Measurements from ENCODE around the gene YKT6.
A peak's percentile ranks its signal among the peaks of the same experiment; 100 is the strongest.
"Not testable (repeated sequence)": the region's sequence is repeated elsewhere in the genome, so short reads cannot be mapped to it uniquely, and the experiment has no call there.

Gene YKT6

GRCh38 chr7:44200163-44200562, 615 bp upstream of the YKT6 start:
- H3K4me3 ChIP-seq (ENCODE audit: low read length); H3K9ac ChIP-seq (ENCODE audit: low read length); H3K9me3 ChIP-seq (ENCODE audit: control insufficient read depth, low read depth, low read length); H3K36me3 ChIP-seq (ENCODE audit: control insufficient read depth, low read depth, low read length); H3K27ac ChIP-seq (ENCODE audit: low read length); H3K4me1 ChIP-seq (ENCODE audit: control insufficient read depth, low read depth, low read length): not testable (repeated sequence)
- peaks cover 13% of the 10 kb centered on the region for H3K27me3 ChIP-seq (ENCODE audit: control insufficient read depth, insufficient read depth, low read length)

- Histone ChIP-seq H3K27me3 (ENCODE audit: control insufficient read depth, insufficient read depth, low read length) (peaks cover 13% of the 10 kb centered on the region), H3K27ac (ENCODE audit: low read length) (no peak overlapping the region)
Measured at GRCh38 chr7:44201813-44202212, 1.0 kb downstream of the YKT6 start.

GRCh38 chr7:44206008-44206407, 5.2 kb downstream of the YKT6 start:
- no peak overlapping the region for H3K27ac ChIP-seq (ENCODE audit: low read length)
- no peaks in the 10 kb centered on the region for H3K27me3 ChIP-seq (ENCODE audit: control insufficient read depth, insufficient read depth, low read length)
- no peaks in the 10 kb centered on the region for H3K9me3 ChIP-seq (ENCODE audit: control insufficient read depth, low read depth, low read length)
- H3K9ac ChIP-seq (ENCODE audit: low read length): no peak overlapping the region
- H3K4me3 ChIP-seq (ENCODE audit: low read length): no peak overlapping the region
- peaks cover 54% of the 10 kb centered on the region for H3K36me3 ChIP-seq (ENCODE audit: control insufficient read depth, low read depth, low read length)
- peaks cover 3% of the 10 kb centered on the region for H3K4me1 ChIP-seq (ENCODE audit: control insufficient read depth, low read depth, low read length)

More at GRCh38 chr7:44201813-44202212, 1.0 kb downstream of the YKT6 start:
- Histone ChIP-seq H3K4me3 (ENCODE audit: low read length) (peak overlapping the region; percentile 92), H3K4me1 (ENCODE audit: control insufficient read depth, low read depth, low read length) (peaks cover 3% of the 10 kb centered on the region), H3K9ac (ENCODE audit: low read length) (peak overlapping the region; percentile 74), H3K36me3 (ENCODE audit: control insufficient read depth, low read depth, low read length) (peaks cover 20% of the 10 kb centered on the region), H3K9me3 (ENCODE audit: control insufficient read depth, low read depth, low read length) (no peaks in the 10 kb centered on the region)

GRCh38 chr7:44208085-44208484, 7.3 kb downstream of the YKT6 start:
- no peaks in the 10 kb centered on the region for H3K4me1 ChIP-seq (ENCODE audit: control insufficient read depth, low read depth, low read length)
- H3K27ac ChIP-seq (ENCODE audit: low read length): no peak overlapping the region
- H3K9me3 ChIP-seq (ENCODE audit: control insufficient read depth, low read depth, low read length): no peaks in the 10 kb centered on the region
- no peak overlapping the region for H3K9ac ChIP-seq (ENCODE audit: low read length)
- peaks cover 67% of the 10 kb centered on the region for H3K36me3 ChIP-seq (ENCODE audit: control insufficient read depth, low read depth, low read length)
- no peak overlapping the region for H3K4me3 ChIP-seq (ENCODE audit: low read length)
- H3K27me3 ChIP-seq (ENCODE audit: control insufficient read depth, insufficient read depth, low read length): no peaks in the 10 kb centered on the region

GRCh38 chr7:44210107-44210506, 9.3 kb downstream of the YKT6 start:
- H3K27ac ChIP-seq (ENCODE audit: low read length): no peak overlapping the region
- no peak overlapping the region for H3K9ac ChIP-seq (ENCODE audit: low read length)
- peaks cover 66% of the 10 kb centered on the region for H3K36me3 ChIP-seq (ENCODE audit: control insufficient read depth, low read depth, low read length)
- no peaks in the 10 kb centered on the region for H3K27me3 ChIP-seq (ENCODE audit: control insufficient read depth, insufficient read depth, low read length)
- peaks cover 12% of the 10 kb centered on the region for H3K4me1 ChIP-seq (ENCODE audit: control insufficient read depth, low read depth, low read length)
- no peak overlapping the region for H3K4me3 ChIP-seq (ENCODE audit: low read length)
- no peaks in the 10 kb centered on the region for H3K9me3 ChIP-seq (ENCODE audit: control insufficient read depth, low read depth, low read length)

GRCh38 chr7:44211126-44211675, 10.4 kb downstream of the YKT6 start:
- no peak overlapping the region for H3K4me3 ChIP-seq (ENCODE audit: low read length)
- H3K9me3 ChIP-seq (ENCODE audit: control insufficient read depth, low read depth, low read length): no peaks in the 10 kb centered on the region
- H3K4me1 ChIP-seq (ENCODE audit: control insufficient read depth, low read depth, low read length): peaks cover 12% of the 10 kb centered on the region
- H3K27me3 ChIP-seq (ENCODE audit: control insufficient read depth, insufficient read depth, low read length): no peaks in the 10 kb centered on the region
- H3K27ac ChIP-seq (ENCODE audit: low read length): no peak overlapping the region
- no peak overlapping the region for H3K9ac ChIP-seq (ENCODE audit: low read length)
- H3K36me3 ChIP-seq (ENCODE audit: control insufficient read depth, low read depth, low read length): peaks cover 58% of the 10 kb centered on the region

- peaks cover 12% of the 10 kb centered on the region for H3K4me1 ChIP-seq (ENCODE audit: control insufficient read depth, low read depth, low read length)
- no peak overlapping the region for H3K9ac ChIP-seq (ENCODE audit: low read length)
- no peaks in the 10 kb centered on the region for H3K27me3 ChIP-seq (ENCODE audit: control insufficient read depth, insufficient read depth, low read length)
- H3K9me3 ChIP-seq (ENCODE audit: control insufficient read depth, low read depth, low read length): no peaks in the 10 kb centered on the region
- peaks cover 53% of the 10 kb centered on the region for H3K36me3 ChIP-seq (ENCODE audit: control insufficient read depth, low read depth, low read length)
- H3K27ac ChIP-seq (ENCODE audit: low read length): no peak overlapping the region
- H3K4me3 ChIP-seq (ENCODE audit: low read length): no peak overlapping the region
Measured at GRCh38 chr7:44212018-44212417, 11.2 kb downstream of the YKT6 start.

- Histone ChIP-seq H3K9me3 (ENCODE audit: control insufficient read depth, low read depth, low read length) (no peaks in the 10 kb centered on the region), H3K4me1 (ENCODE audit: control insufficient read depth, low read depth, low read length) (peaks cover 12% of the 10 kb centered on the region), H3K27me3 (ENCODE audit: control insufficient read depth, insufficient read depth, low read length) (no peaks in the 10 kb centered on the region), H3K27ac (ENCODE audit: low read length) (no peak overlapping the region), H3K36me3 (ENCODE audit: control insufficient read depth, low read depth, low read length) (peaks cover 48% of the 10 kb centered on the region), H3K9ac (ENCODE audit: low read length) (no peak overlapping the region), H3K4me3 (ENCODE audit: low read length) (no peak overlapping the region)
Measured at GRCh38 chr7:44212581-44213184, 11.9 kb downstream of the YKT6 start.

- H3K36me3 ChIP-seq (ENCODE audit: control insufficient read depth, low read depth, low read length): peaks cover 42% of the 10 kb centered on the region
- no peak overlapping the region for H3K27ac ChIP-seq (ENCODE audit: low read length)
- no peaks in the 10 kb centered on the region for H3K9me3 ChIP-seq (ENCODE audit: control insufficient read depth, low read depth, low read length)
- H3K9ac ChIP-seq (ENCODE audit: low read length): no peak overlapping the region
- H3K4me3 ChIP-seq (ENCODE audit: low read length): no peak overlapping the region
- no peaks in the 10 kb centered on the region for H3K27me3 ChIP-seq (ENCODE audit: control insufficient read depth, insufficient read depth, low read length)
- peaks cover 13% of the 10 kb centered on the region for H3K4me1 ChIP-seq (ENCODE audit: control insufficient read depth, low read depth, low read length)
Measured at GRCh38 chr7:44213206-44213876, 12.6 kb downstream of the YKT6 start.

GRCh38 chr7:44213877-44214388, 13.2 kb downstream of the YKT6 start:
- no peaks in the 10 kb centered on the region for H3K9me3 ChIP-seq (ENCODE audit: control insufficient read depth, low read depth, low read length)
- H3K4me1 ChIP-seq (ENCODE audit: control insufficient read depth, low read depth, low read length): peaks cover 18% of the 10 kb centered on the region
- no peak overlapping the region for H3K9ac ChIP-seq (ENCODE audit: low read length)
- no peak overlapping the region for H3K4me3 ChIP-seq (ENCODE audit: low read length)
- peaks cover 36% of the 10 kb centered on the region for H3K36me3 ChIP-seq (ENCODE audit: control insufficient read depth, low read depth, low read length)
- no peaks in the 10 kb centered on the region for H3K27me3 ChIP-seq (ENCODE audit: control insufficient read depth, insufficient read depth, low read length)
- H3K27ac ChIP-seq (ENCODE audit: low read length): peak overlapping the region; percentile 24

- no peak overlapping the region for H3K27ac ChIP-seq (ENCODE audit: low read length)
- no peaks in the 10 kb centered on the region for H3K27me3 ChIP-seq (ENCODE audit: control insufficient read depth, insufficient read depth, low read length)
- peaks cover 18% of the 10 kb centered on the region for H3K4me1 ChIP-seq (ENCODE audit: control insufficient read depth, low read depth, low read length)
- H3K4me3 ChIP-seq (ENCODE audit: low read length): no peak overlapping the region
- H3K36me3 ChIP-seq (ENCODE audit: control insufficient read depth, low read depth, low read length): peaks cover 24% of the 10 kb centered on the region
- no peaks in the 10 kb centered on the region for H3K9me3 ChIP-seq (ENCODE audit: control insufficient read depth, low read depth, low read length)
- H3K9ac ChIP-seq (ENCODE audit: low read length): no peak overlapping the region
Measured at GRCh38 chr7:44215531-44215930, 14.8 kb downstream of the YKT6 start.
